GM12875 (cell line): Measurements from ENCODE around the gene SERPINB5.
"Not testable (repeated sequence)": the region's sequence is repeated elsewhere in the genome, so short reads cannot be mapped to it uniquely, and the experiment has no call there.

ENCODE experiments used
- H3K4me3 ChIP-seq: one replicate; pipeline ENCODE4 v1.5.1; 2011; ENCODE audit warnings: low read depth, low read length, control low read depth
- CTCF ChIP-seq: IDR thresholded peaks from 2 replicates; pipeline ENCODE4 v1.5.1; 2011; ENCODE audit warnings: low read depth, mild to moderate bottlenecking, control low read depth, inconsistent platforms, low read length, moderate library complexity, borderline replicate concordance; ENCODE audit not compliant: insufficient read depth

SERPINB5 gene

GRCh38 chr18:63449426-63449825 is 27.3 kb upstream of the SERPINB5 start:
- no peak for TF ChIP-seq CTCF

GRCh38 chr18:63451799-63452660 is 24.7 kb upstream of the SERPINB5 start:
- TF ChIP-seq CTCF, result no peak
- no peak overlapping the region for H3K4me3 ChIP-seq

More at GRCh38 chr18:63449426-63449825, 27.3 kb upstream of the SERPINB5 start:
- no peak overlapping the region for H3K4me3 ChIP-seq

- not testable (repeated sequence) for H3K4me3 ChIP-seq
Measured at GRCh38 chr18:63452751-63453150, 24.0 kb upstream of the SERPINB5 start.

GRCh38 chr18:63454497-63454896 is 22.3 kb upstream of the SERPINB5 start:
- no peak overlapping the region for H3K4me3 ChIP-seq
- TF ChIP-seq CTCF, result no peak

- no peak for TF ChIP-seq CTCF
Measured at GRCh38 chr18:63457977-63458376, 18.8 kb upstream of the SERPINB5 start.

GRCh38 chr18:63460414-63460813 is 16.3 kb upstream of the SERPINB5 start:
- H3K4me3 ChIP-seq, result no peak overlapping the region
- no peak for TF ChIP-seq CTCF

More at GRCh38 chr18:63457977-63458376, 18.8 kb upstream of the SERPINB5 start:
- no peak overlapping the region for H3K4me3 ChIP-seq

- TF ChIP-seq CTCF, result no peak
- no peak overlapping the region for H3K4me3 ChIP-seq
Measured at GRCh38 chr18:63464434-63464833, 12.3 kb upstream of the SERPINB5 start.
